ENCODE measurements around the gene CMTM4. TPM values are rescaled to one million over a fixed set of nuclear protein-coding genes. Genes with fewer than 3 reads are reported as not detected.
A peak's percentile ranks its signal among the peaks of the same experiment; 100 is the strongest.

The CMTM4 gene
- total and polyA plus RNA-seq, 2 experiments from 2014 or later: 3.5 to 21.1 TPM

DNA sequence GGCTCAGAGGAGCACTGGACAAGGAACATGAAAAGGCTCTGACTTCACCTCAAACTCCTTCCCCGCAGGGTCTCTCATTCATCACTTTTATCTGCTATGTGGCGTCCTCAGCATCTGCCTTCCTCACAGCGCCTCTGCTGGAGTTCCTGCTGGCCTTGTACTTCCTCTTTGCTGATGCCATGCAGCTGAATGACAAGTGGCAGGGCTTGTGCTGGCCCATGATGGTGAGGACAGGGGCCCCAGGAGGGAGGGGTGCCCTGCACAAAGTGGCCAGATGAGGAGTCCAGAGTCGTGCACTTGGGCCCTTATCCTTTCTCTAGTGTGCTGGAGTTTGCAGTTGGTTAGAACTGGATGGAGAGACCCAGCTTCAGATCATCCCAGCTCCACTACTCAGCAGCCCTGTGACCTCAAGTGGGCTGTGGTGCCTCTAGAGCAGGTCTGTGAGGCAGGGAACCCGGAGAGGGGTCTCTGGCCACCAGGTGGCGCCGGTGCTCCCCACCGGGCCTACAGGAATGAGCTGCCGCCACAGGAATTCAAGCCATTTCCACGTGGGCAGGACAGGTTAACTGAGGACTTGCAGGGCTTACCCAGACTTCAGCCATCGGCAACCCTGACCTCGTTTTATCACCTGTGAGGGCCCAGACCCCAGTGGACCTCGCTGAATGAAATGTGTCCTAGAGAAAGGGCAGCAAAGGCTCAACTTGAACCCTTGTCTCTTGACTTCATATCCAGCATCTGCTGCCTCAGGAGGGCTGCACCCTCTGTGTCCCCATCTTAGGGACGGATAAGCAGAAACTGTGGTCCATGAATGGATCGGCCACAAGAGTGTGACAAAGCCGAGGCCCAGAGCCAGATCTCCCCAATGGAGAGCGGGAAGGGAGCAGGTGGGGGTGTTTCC lies 88.1 kb downstream of the CMTM4 start:
- Histone ChIP-seq H3K4me2 (ENCODE audit: unreplicated experiment) (no peak overlapping the region), H3F3A (ENCODE audit: insufficient read depth) (no peaks in the 10 kb centered on the region), H3K9me3 (ENCODE audit: low read depth) (no peaks in the 10 kb centered on the region), H3K27ac (peak overlapping the region; percentile 9; the same call in 1 of the 2 replicates), H3K79me2 (ENCODE audit: insufficient read depth) (peaks cover 38% of the 10 kb centered on the region), H3K9ac (peak overlapping the region; percentile 52), H3K4me3 (no peak overlapping the region), H3K4me1 (ENCODE audit: insufficient read depth) (peaks cover 10% of the 10 kb centered on the region), H3K36me3 (ENCODE audit: low read depth) (peaks cover 7% of the 10 kb centered on the region; the same call in 1 of the 2 replicates), H3K27me3 (replicated peaks; ENCODE audit: insufficient read depth) (no peaks in the 10 kb centered on the region), H2AFZ (no peak overlapping the region), H3K9me2 (ENCODE audit: insufficient read depth) (no peaks in the 10 kb centered on the region), H4K20me1 (ENCODE audit: insufficient read depth) (no peaks in the 10 kb centered on the region)
- no peak for TF ChIP-seq EZH2phosphoT487 (IDR thresholded peaks at IDR 0.05; ENCODE audit: insufficient read depth, low read depth)
- DNase-seq: peak; percentile 90
- 34% methylated on average over 17 of the region's 17 CpGs for WGBS, 2 experiments (ENCODE audit: low coverage in 1 of 2, low lambda C conversion rate in 2 of 2, missing lambda C conversion rate in 2 of 2)
- in situ Hi-C loops (cut with MboI): no loop called here

DNA sequence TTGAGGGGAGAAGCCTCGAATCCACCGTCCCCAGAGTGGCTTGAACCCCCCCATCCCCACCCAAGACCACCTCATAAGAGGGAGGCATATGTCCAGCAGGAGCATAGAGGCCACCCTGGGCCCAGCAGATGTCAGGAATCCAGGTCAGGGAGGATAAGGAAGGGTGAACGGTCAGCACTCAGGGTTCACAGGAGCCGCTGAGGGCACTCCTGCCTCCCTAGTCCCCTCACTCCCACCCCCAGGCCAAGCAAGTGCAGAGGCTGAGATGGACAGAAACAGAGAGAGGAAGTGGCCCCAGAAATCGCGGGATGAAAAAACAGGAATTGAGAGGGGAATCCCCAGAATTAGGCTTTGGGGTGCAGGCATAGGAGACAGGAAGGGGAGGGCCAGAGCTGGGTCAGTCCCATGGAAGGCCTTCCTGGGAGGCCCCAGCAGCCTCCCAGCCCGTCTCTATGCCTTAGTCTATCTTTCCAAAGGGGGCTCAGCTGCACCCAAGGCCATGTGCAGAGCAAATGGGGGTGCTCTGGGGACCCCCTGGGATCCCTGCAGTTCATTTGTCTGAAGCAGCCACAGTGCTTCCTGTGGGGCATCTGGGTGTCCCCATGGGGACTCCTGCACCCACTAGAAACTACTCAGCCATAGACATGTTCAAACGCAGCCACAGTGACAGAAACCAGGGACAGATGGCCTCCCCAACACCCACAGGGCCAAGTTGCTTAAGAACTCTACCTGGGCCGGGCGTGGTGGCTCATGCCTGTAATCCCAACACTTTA lies 90.4 kb downstream of the CMTM4 start:
- in situ Hi-C loops (cut with MboI): no loop called here
- H4K20me1 ChIP-seq (ENCODE audit: insufficient read depth): no peaks in the 10 kb centered on the region

DNA sequence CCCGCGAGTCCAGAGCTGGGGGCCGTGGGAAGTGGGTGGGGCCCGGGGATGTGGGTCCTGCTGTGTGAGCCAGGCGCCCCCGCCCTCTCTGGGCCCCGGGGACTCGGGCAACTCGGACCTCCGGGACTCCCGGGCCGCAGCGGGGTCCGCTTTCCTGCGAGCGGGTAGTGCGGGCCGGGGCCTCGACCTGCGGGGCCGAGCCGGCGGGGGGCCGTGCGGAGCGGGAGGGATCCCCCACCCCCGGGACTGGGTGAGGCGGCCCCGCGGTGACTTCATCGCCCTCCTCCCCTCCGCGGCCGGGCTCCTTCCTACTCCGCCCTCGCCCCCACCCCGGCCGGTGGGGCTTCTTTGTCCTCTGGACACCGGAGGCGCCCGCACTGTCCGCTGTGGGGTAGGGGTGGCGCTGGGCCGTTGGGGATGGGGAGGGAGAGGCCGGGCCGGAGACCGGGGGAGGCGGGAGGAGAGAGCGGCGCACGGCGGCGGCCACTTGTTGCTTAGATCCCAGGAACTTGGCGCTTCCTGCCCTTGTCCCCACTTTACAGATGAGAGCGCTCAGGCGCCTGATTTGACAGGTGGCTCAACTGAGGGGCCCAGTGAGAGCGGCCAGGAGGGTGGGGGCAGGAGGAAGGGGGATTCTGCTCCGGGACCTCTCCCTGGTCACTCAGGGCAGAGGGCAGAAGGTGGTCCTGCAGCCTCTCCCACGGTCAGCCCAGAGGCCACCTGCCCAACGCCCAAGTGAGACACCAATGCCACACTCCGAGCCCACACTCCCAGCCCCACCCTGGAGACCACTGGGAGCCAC lies 91.2 kb downstream of the CMTM4 start:
- WGBS, 2 experiments (ENCODE audit: low coverage in 1 of 2, low lambda C conversion rate in 2 of 2, missing lambda C conversion rate in 2 of 2): 1 to 16% methylated on average over 7 to 46 of the region's 61 CpGs
- peak; percentile 75 for DNase-seq
- peaks cover 38% of the 10 kb centered on the region for H3K79me2 ChIP-seq (ENCODE audit: insufficient read depth)

More for the DNA sequence above, 90.4 kb downstream of the CMTM4 start:
- no peaks in the 10 kb centered on the region for H3K9me3 ChIP-seq (ENCODE audit: low read depth)
- peak overlapping the region; percentile 57 for H3K4me2 ChIP-seq (ENCODE audit: unreplicated experiment)
- peak overlapping the region; percentile 76 for H3K4me3 ChIP-seq
- H3K9me2 ChIP-seq (ENCODE audit: insufficient read depth): no peaks in the 10 kb centered on the region
- 67 to 68% methylated on average over 10 of the region's 10 CpGs for WGBS, 2 experiments (ENCODE audit: low coverage in 1 of 2, low lambda C conversion rate in 2 of 2, missing lambda C conversion rate in 2 of 2)
- H3K27me3 ChIP-seq (replicated peaks; ENCODE audit: insufficient read depth): no peaks in the 10 kb centered on the region
- peaks cover 7% of the 10 kb centered on the region; the same call in 1 of the 2 replicates for H3K36me3 ChIP-seq (ENCODE audit: low read depth)
- H3K4me1 ChIP-seq (ENCODE audit: insufficient read depth): peaks cover 10% of the 10 kb centered on the region
- H3K27ac ChIP-seq: no peak overlapping the region
- no peak for TF ChIP-seq EZH2phosphoT487 (IDR thresholded peaks at IDR 0.05; ENCODE audit: insufficient read depth, low read depth)
- no peak for TF ChIP-seq EZH2 (IDR thresholded peaks at IDR 0.05; ENCODE audit: insufficient read depth, poor library complexity, severe bottlenecking)
- no peak for DNase-seq
- no peak overlapping the region for H2AFZ ChIP-seq
- H3K79me2 ChIP-seq (ENCODE audit: insufficient read depth): peaks cover 38% of the 10 kb centered on the region
- H3F3A ChIP-seq (ENCODE audit: insufficient read depth): no peaks in the 10 kb centered on the region
- peak overlapping the region; percentile 88 for H3K9ac ChIP-seq

More for the DNA sequence above, 91.2 kb downstream of the CMTM4 start:
- H3K9ac ChIP-seq: peak overlapping the region; percentile 88
- peak overlapping the region; percentile 76 for H3K4me3 ChIP-seq
- H3F3A ChIP-seq (ENCODE audit: insufficient read depth): no peaks in the 10 kb centered on the region
- H3K27ac ChIP-seq: peak overlapping the region; percentile 43
- H3K27me3 ChIP-seq (replicated peaks; ENCODE audit: insufficient read depth): no peaks in the 10 kb centered on the region
- H3K36me3 ChIP-seq (ENCODE audit: low read depth): peaks cover under 1% of the 10 kb centered on the region; the same call in 1 of the 2 replicates
- no peak for TF ChIP-seq EZH2 (IDR thresholded peaks at IDR 0.05; ENCODE audit: insufficient read depth, poor library complexity, severe bottlenecking)
- no peak for TF ChIP-seq EZH2phosphoT487 (IDR thresholded peaks at IDR 0.05; ENCODE audit: insufficient read depth, low read depth)
- peak overlapping the region; percentile 79 for H2AFZ ChIP-seq
- H3K4me2 ChIP-seq (ENCODE audit: unreplicated experiment): peak overlapping the region; percentile 57
- in situ Hi-C loops (cut with MboI): no loop called here
- H3K4me1 ChIP-seq (ENCODE audit: insufficient read depth): peaks cover 10% of the 10 kb centered on the region
- no peaks in the 10 kb centered on the region for H3K9me2 ChIP-seq (ENCODE audit: insufficient read depth)
- no peaks in the 10 kb centered on the region for H4K20me1 ChIP-seq (ENCODE audit: insufficient read depth)
- H3K9me3 ChIP-seq (ENCODE audit: low read depth): no peaks in the 10 kb centered on the region
